HepG2 (cell line): ENCODE results near the gene IL1RAPL1. TPM values are rescaled to one million over a fixed set of nuclear protein-coding genes. Genes with fewer than 3 reads are reported as not detected.

Source experiments
- HNRNPLL ChIP-seq: fragments of 200-400 bp; formaldehyde crosslinking; IDR thresholded peaks from 2 replicates; pipeline ENCODE4 v1.6.1; 2017; ENCODE audit warnings: mild to moderate bottlenecking, low read depth, low read length; ENCODE audit not compliant: poor library complexity, severe bottlenecking
- NCOA5 ChIP-seq: sonication (generic); formaldehyde crosslinking; IDR thresholded peaks from 2 replicates; pipeline ENCODE4 v1.4.0; 2020; ENCODE audit warnings: missing genetic modification reagents
- NFAT5 ChIP-seq: sonication (generic); formaldehyde crosslinking; IDR thresholded peaks from 2 replicates; pipeline ENCODE4 v1.4.0; 2020; ENCODE audit warnings: missing genetic modification reagents
- PATZ1 ChIP-seq: sonication (generic); formaldehyde crosslinking; IDR thresholded peaks from 2 replicates; pipeline ENCODE4 v1.4.0; 2020; ENCODE audit warnings: missing genetic modification reagents
- PLSCR1 ChIP-seq: sonication (generic); formaldehyde crosslinking; IDR thresholded peaks from 2 replicates; pipeline ENCODE4 v1.5.0; 2020; ENCODE audit warnings: missing genetic modification reagents, mild to moderate bottlenecking, borderline replicate concordance
- ZNF263 ChIP-seq: sonication (generic); formaldehyde crosslinking; IDR thresholded peaks from 2 replicates; pipeline ENCODE4 v1.4.0; 2020; ENCODE audit warnings: missing genetic modification reagents
- polyA plus RNA-seq, 8 experiments: library from polyadenylated mRNA; depleted of rRNA in 3 of 8; stranded (reverse) in 7 of 8; unstranded in 1 of 8; fragments of >200 nt; fragmentation: Illumina TruSeq in 4 of 8; extraction: Trizol in 4 of 8; gene quantifications; 2 replicates each; pipeline versions ENCODE4 v1.2.1 to v1.2.3, GENCODE V29; 2011 to 2016; ENCODE audit warnings: low read depth in 4 of 8, missing spikeins in 1 of 8, mixed read lengths in 1 of 8; ENCODE audit not compliant: insufficient read depth in 1 of 8
- total RNA-seq, 5 experiments: library from RNA; depleted of rRNA; stranded (reverse); fragments of >200 nt; fragmentation: Illumina TruSeq; extraction: Trizol; gene quantifications; 2 replicates each; pipeline ENCODE4 v1.2.3, GENCODE V29; 2016; ENCODE audit warnings: low read depth in 1 of 5

The IL1RAPL1 gene
- total and polyA plus RNA-seq, 2 of the 13 experiments (the other 11 are each of a cell fraction or from before 2014, with no cell fraction given): 0.04 TPM; not detected in 1

GRCh38 chrX:28668303-28668702 lies 81.1 kb downstream of the IL1RAPL1 start (continued):
- TF ChIP-seq PLSCR1 (CRISPR knock-in tag): no peak
- TF ChIP-seq ZNF263: no peak
- TF ChIP-seq NFAT5 (CRISPR knock-in tag): no peak
- no peak for TF ChIP-seq NCOA5
- TF ChIP-seq HNRNPLL: no peak
- TF ChIP-seq PATZ1: no peak
